H9 (cell line): ENCODE results near the gene MOCS1. TPM values are rescaled to one million over a fixed set of nuclear protein-coding genes. Genes with fewer than 3 reads are reported as not detected.

Experiments used
- DNase-seq: peaks from one replicate; pipeline ENCODE4 v3.0.0-alpha.2; 2017
- H2AFZ ChIP-seq: one replicate; pipeline ENCODE4 v1.6.1; 2013; ENCODE audit warnings: mild to moderate bottlenecking, low read length, control low read depth, moderate library complexity
- H2AK5ac ChIP-seq: 2 replicates; pipeline ENCODE4 v1.6.1; 2013; ENCODE audit warnings: low read length, control low read depth, mixed read lengths; ENCODE audit not compliant: insufficient read length
- H2BK120ac ChIP-seq: one replicate; pipeline ENCODE4 v1.6.1; 2013; ENCODE audit warnings: low read depth, mild to moderate bottlenecking, low read length, control low read depth, inconsistent platforms; ENCODE audit not compliant: poor library complexity, severe bottlenecking
- H2BK12ac ChIP-seq: 2 replicates; pipeline ENCODE4 v1.6.1; 2013; ENCODE audit warnings: low read length, control low read depth, mixed read lengths, low read depth; ENCODE audit not compliant: insufficient read length
- H2BK15ac ChIP-seq: 2 replicates; pipeline ENCODE4 v1.6.1; 2013; ENCODE audit warnings: low read depth, low read length, control low read depth
- H2BK20ac ChIP-seq: one replicate; pipeline ENCODE4 v1.6.1; 2013; ENCODE audit warnings: low read depth, mild to moderate bottlenecking, low read length, control low read depth, inconsistent platforms; ENCODE audit not compliant: poor library complexity, severe bottlenecking
- H2BK5ac ChIP-seq: 2 replicates; pipeline ENCODE4 v1.6.1; 2013; ENCODE audit warnings: low read length, control low read depth, mixed read lengths; ENCODE audit not compliant: insufficient read length
- H3K14ac ChIP-seq: 2 replicates; pipeline ENCODE4 v1.6.1; 2013; ENCODE audit warnings: low read length, control low read depth; ENCODE audit not compliant: insufficient read depth
- H3K18ac ChIP-seq: 2 replicates; pipeline ENCODE4 v1.6.1; 2013; ENCODE audit warnings: low read depth, mild to moderate bottlenecking, mixed read lengths, low read length, control low read depth; ENCODE audit not compliant: insufficient read length
- H3K23ac ChIP-seq: 2 replicates; pipeline ENCODE4 v1.6.1; 2013; ENCODE audit warnings: low read length, control low read depth, mixed read lengths, low read depth; ENCODE audit not compliant: insufficient read length
- H3K23me2 ChIP-seq: 2 replicates; pipeline ENCODE4 v1.6.1; 2013; ENCODE audit warnings: low read depth, mild to moderate bottlenecking, mixed read lengths, low read length, control low read depth; ENCODE audit not compliant: insufficient read length, poor library complexity, severe bottlenecking
- H3K27ac ChIP-seq: 2 replicates; pipeline ENCODE4 v1.5.1; 2013; ENCODE audit warnings: low read length, control low read depth, mixed read lengths, low read depth; ENCODE audit not compliant: insufficient read length
- H3K27me3 ChIP-seq: 2 replicates; pipeline ENCODE4 v1.6.1; 2013; ENCODE audit warnings: low read length, control low read depth, inconsistent platforms; ENCODE audit not compliant: insufficient read depth
- H3K4ac ChIP-seq: 2 replicates; pipeline ENCODE4 v1.6.1; 2013; ENCODE audit warnings: low read depth, mild to moderate bottlenecking, control low read depth, inconsistent platforms, low read length, moderate library complexity
- H3K4me1 ChIP-seq: 2 replicates; pipeline ENCODE4 v1.6.1; 2013; ENCODE audit warnings: low read length, control low read depth, inconsistent platforms; ENCODE audit not compliant: insufficient read depth
- H3K4me2 ChIP-seq: 2 replicates; pipeline ENCODE4 v1.6.1; 2013; ENCODE audit warnings: low read length, control low read depth, mixed read lengths; ENCODE audit not compliant: insufficient read length, insufficient read depth
- H3K56ac ChIP-seq: 2 replicates; pipeline ENCODE4 v1.6.1; 2013; ENCODE audit warnings: low read depth, mild to moderate bottlenecking, mixed read lengths, low read length, control low read depth; ENCODE audit not compliant: insufficient read length
- H3K79me1 ChIP-seq: 2 replicates; pipeline ENCODE4 v1.6.1; 2013; ENCODE audit warnings: low read depth, mild to moderate bottlenecking, moderate library complexity, low read length, control low read depth, inconsistent platforms; ENCODE audit not compliant: insufficient read depth, poor library complexity, severe bottlenecking
- H3K79me2 ChIP-seq: 2 replicates; pipeline ENCODE4 v1.6.1; 2013; ENCODE audit warnings: low read length, control low read depth, inconsistent platforms; ENCODE audit not compliant: insufficient read depth
- H3K9ac ChIP-seq: 2 replicates; pipeline ENCODE4 v1.6.1; 2013; ENCODE audit warnings: low read length, control low read depth, mixed read lengths; ENCODE audit not compliant: insufficient read length; ENCODE audit errors: extremely low read depth
- H3K9me3 ChIP-seq: one replicate; pipeline ENCODE4 v1.6.1; 2013; ENCODE audit warnings: low read depth, low read length, inconsistent platforms; ENCODE audit not compliant: control insufficient read depth
- H3T11ph ChIP-seq: one replicate; pipeline ENCODE4 v1.6.1; 2013; ENCODE audit warnings: mild to moderate bottlenecking, low read length, control low read depth, inconsistent platforms
- H4K20me1 ChIP-seq: one replicate; pipeline ENCODE4 v1.6.1; 2013; ENCODE audit not compliant: control insufficient read depth, insufficient read length, insufficient read depth
- H4K5ac ChIP-seq: 2 replicates; pipeline ENCODE4 v1.6.1; 2013; ENCODE audit warnings: low read depth, mild to moderate bottlenecking, mixed read lengths, low read length, control low read depth; ENCODE audit not compliant: insufficient read length
- H4K8ac ChIP-seq: replicated peaks from 2 replicates; pipeline ENCODE4 v1.6.1; 2013; ENCODE audit warnings: low read length, control low read depth, mixed read lengths, low read depth; ENCODE audit not compliant: insufficient read length
- H4K91ac ChIP-seq: 2 replicates; pipeline ENCODE4 v1.6.1; 2013; ENCODE audit warnings: low read depth, mild to moderate bottlenecking, moderate library complexity, mixed read lengths, low read length, control low read depth; ENCODE audit not compliant: insufficient read length
- H3K27ac Mint-ChIP-seq, 3 experiments: 2 replicates in 2 of 3; 3 replicates in 1 of 3; pipeline ENCODE4 v1.8.0; 2020 to 2021; ENCODE audit warnings: mixed read lengths in 3 of 3, mild to moderate bottlenecking in 1 of 3, moderate library complexity in 1 of 3
- H3K27me3 Mint-ChIP-seq: 2 replicates; pipeline ENCODE4 v1.8.0; 2021; ENCODE audit warnings: low read depth, mild to moderate bottlenecking, moderate library complexity, mixed read lengths
- H3K36me3 Mint-ChIP-seq, 3 experiments: 2 replicates in 2 of 3; 3 replicates in 1 of 3; pipeline ENCODE4 v1.8.0; 2020 to 2021; ENCODE audit warnings: low read depth in 3 of 3, mixed read lengths in 3 of 3; ENCODE audit not compliant: insufficient read depth in 1 of 3
- H3K4me1 Mint-ChIP-seq, 2 experiments: 2 replicates each; pipeline ENCODE4 v1.8.0; 2020; ENCODE audit warnings: mixed read lengths in 2 of 2
- H3K4me3 Mint-ChIP-seq, 2 experiments: 2 replicates in 1 of 2; 3 replicates in 1 of 2; pipeline ENCODE4 v1.8.0; 2020 to 2021; ENCODE audit warnings: mild to moderate bottlenecking in 2 of 2, mixed read lengths in 2 of 2, moderate library complexity in 1 of 2
- H3K9me3 Mint-ChIP-seq, 2 experiments: 2 replicates in 1 of 2; 3 replicates in 1 of 2; pipeline ENCODE4 v1.8.0; 2020; ENCODE audit warnings: mild to moderate bottlenecking in 2 of 2, mixed read lengths in 2 of 2, moderate library complexity in 1 of 2
- WGBS: extraction: QIAGEN DNeasy Blood & Tissue Kit; methylation state at CpG from one replicate; pipeline ENCODE4 v1.1.7; 2013; ENCODE audit warnings: missing lambda C conversion rate, low lambda C conversion rate, mixed read lengths; ENCODE audit not compliant: insufficient read length; ENCODE audit errors: extremely low coverage; 5-methylcytosine and 5-hydroxymethylcytosine counted together
- total RNA-seq: library from RNA; stranded (reverse); gene quantifications from 2 replicates; pipeline ENCODE4 v1.2.1, GENCODE V29; 2021
- TF ChIP-seq, protein P1 (sequence below): fragments of 200-600 bp; sonication (generic); conservative IDR thresholded peaks from 3 replicates; pipeline ENCODE4 v1.8.0; 2021; ENCODE audit warnings: antibody characterized with exemption, mild to moderate bottlenecking

The MOCS1 gene
- total RNA-seq, 1 experiment from 2014 or later, result 15.2 TPM

DNA sequence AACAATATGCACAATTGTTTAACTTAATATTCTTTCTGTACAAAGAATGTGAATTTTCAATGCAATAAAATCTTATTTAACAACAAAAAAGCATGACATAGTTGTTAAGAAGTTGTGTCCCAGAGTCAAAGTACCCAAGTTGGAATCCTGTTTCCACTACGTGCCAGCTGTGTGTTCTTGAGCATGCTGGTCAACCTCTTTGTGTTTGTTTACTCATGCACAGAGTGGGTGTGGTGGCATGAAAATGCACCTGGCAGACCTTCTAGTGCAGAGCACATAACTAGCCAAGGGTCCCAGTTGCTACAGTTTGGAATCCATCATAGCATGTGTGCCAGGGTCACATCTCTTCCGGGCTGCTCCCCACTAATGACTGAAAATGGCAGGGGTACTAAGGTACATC lies 24.7 kb upstream of the MOCS1 start:
- TF ChIP-seq, protein P1, sequence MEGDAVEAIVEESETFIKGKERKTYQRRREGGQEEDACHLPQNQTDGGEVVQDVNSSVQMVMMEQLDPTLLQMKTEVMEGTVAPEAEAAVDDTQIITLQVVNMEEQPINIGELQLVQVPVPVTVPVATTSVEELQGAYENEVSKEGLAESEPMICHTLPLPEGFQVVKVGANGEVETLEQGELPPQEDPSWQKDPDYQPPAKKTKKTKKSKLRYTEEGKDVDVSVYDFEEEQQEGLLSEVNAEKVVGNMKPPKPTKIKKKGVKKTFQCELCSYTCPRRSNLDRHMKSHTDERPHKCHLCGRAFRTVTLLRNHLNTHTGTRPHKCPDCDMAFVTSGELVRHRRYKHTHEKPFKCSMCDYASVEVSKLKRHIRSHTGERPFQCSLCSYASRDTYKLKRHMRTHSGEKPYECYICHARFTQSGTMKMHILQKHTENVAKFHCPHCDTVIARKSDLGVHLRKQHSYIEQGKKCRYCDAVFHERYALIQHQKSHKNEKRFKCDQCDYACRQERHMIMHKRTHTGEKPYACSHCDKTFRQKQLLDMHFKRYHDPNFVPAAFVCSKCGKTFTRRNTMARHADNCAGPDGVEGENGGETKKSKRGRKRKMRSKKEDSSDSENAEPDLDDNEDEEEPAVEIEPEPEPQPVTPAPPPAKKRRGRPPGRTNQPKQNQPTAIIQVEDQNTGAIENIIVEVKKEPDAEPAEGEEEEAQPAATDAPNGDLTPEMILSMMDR, result no peak

More for the DNA sequence above, 24.7 kb upstream of the MOCS1 start:
- no CpG with 5 or more reads among the region's 2 CpGs for WGBS
- no peaks in the 10 kb centered on the region for H3K79me1 ChIP-seq
- H4K20me1 ChIP-seq, result no peaks in the 10 kb centered on the region
- H3K23ac ChIP-seq, result no peak overlapping the region
- no peak overlapping the region for H2BK20ac ChIP-seq
- H2AFZ ChIP-seq, result no peak overlapping the region
- H3K27me3 Mint-ChIP-seq, result peaks cover 5% of the 10 kb centered on the region
- no peaks in the 10 kb centered on the region for H3K79me2 ChIP-seq
- no peak overlapping the region for H2BK120ac ChIP-seq
- H4K91ac ChIP-seq, result no peak overlapping the region
- H4K8ac ChIP-seq, result no peak overlapping the region
- no peak overlapping the region for H3K9ac ChIP-seq
- H3K4me3 Mint-ChIP-seq, result no peak overlapping the region
- no peaks in the 10 kb centered on the region for H3K9me3 ChIP-seq
- no peak overlapping the region for H2BK12ac ChIP-seq
- H3K4ac ChIP-seq, result no peak overlapping the region
- peak overlapping the region in 1 of 3 experiments; percentile 57; a peak in 1 of 7 replicates for H3K27ac Mint-ChIP-seq
- no peak overlapping the region for H3T11ph ChIP-seq
- no peaks in the 10 kb centered on the region for H3K36me3 Mint-ChIP-seq
- no peak overlapping the region for H2AK5ac ChIP-seq
- no peak overlapping the region for H3K4me2 ChIP-seq
- no peak overlapping the region for H3K14ac ChIP-seq
- H3K27me3 ChIP-seq, result no peaks in the 10 kb centered on the region
- DNase-seq, result no peak
- H3K56ac ChIP-seq, result no peak overlapping the region
- no peak overlapping the region for H2BK15ac ChIP-seq
- H3K9me3 Mint-ChIP-seq, result peaks cover 2 to 3% of the 10 kb centered on the region in 2 experiments; a peak in 2 of 5 replicates
- H3K4me1 Mint-ChIP-seq, result no peaks in the 10 kb centered on the region
- H3K18ac ChIP-seq, result no peak overlapping the region
- H2BK5ac ChIP-seq, result no peak overlapping the region
- no peak overlapping the region for H4K5ac ChIP-seq
- no peak overlapping the region for H3K27ac ChIP-seq
- no peaks in the 10 kb centered on the region for H3K4me1 ChIP-seq
- H3K23me2 ChIP-seq, result no peaks in the 10 kb centered on the region
